HG03025 (cell line): Measurements from ENCODE around the gene GNG11.
"Not testable (repeated sequence)": the region's sequence is repeated elsewhere in the genome, so short reads cannot be mapped to it uniquely, and the experiment has no call there.

Experiments used
- ATAC-seq: cut with Tn5 transposase; IDR thresholded peaks from one replicate; pipeline ENCODE4 v1.9.1; 2021; ENCODE audit warnings: mild to moderate bottlenecking, moderate library complexity; ENCODE audit not compliant: unreplicated experiment, low FRiP score

GNG11 gene

GRCh38 chr7:93910076-93910994 is 11.2 kb upstream of the GNG11 start:
- ATAC-seq = no peak

- not testable (repeated sequence) for ATAC-seq
These were observed 10.3 kb upstream of the GNG11 start for GRCh38 chr7:93911242-93911641.

GRCh38 chr7:93911661-93912060 is 9.9 kb upstream of the GNG11 start:
- not testable (repeated sequence) for ATAC-seq

GRCh38 chr7:93913197-93913596 is 8.3 kb upstream of the GNG11 start:
- no peak for ATAC-seq

- ATAC-seq = no peak
These were observed 6.9 kb upstream of the GNG11 start for GRCh38 chr7:93914581-93915066.

GRCh38 chr7:93915206-93915842 is 6.2 kb upstream of the GNG11 start:
- ATAC-seq = not testable (repeated sequence)

GRCh38 chr7:93915888-93916287 is 5.6 kb upstream of the GNG11 start:
- not testable (repeated sequence) for ATAC-seq

GRCh38 chr7:93916315-93916714 is 5.2 kb upstream of the GNG11 start:
- not testable (repeated sequence) for ATAC-seq

- no peak for ATAC-seq
These were observed 896 bp upstream of the GNG11 start for GRCh38 chr7:93920496-93921182.

- ATAC-seq = no peak
These were observed 349 bp upstream of the GNG11 start for GRCh38 chr7:93921186-93921585.

GRCh38 chr7:93923296-93923695 is 1.8 kb downstream of the GNG11 start:
- no peak for ATAC-seq

GRCh38 chr7:93923942-93924341 is 2.4 kb downstream of the GNG11 start:
- no peak for ATAC-seq

- no peak for ATAC-seq
These were observed 5.3 kb downstream of the GNG11 start for GRCh38 chr7:93926800-93927199.

- ATAC-seq = no peak
These were observed 6.0 kb downstream of the GNG11 start for GRCh38 chr7:93927585-93927984.

- ATAC-seq = no peak
These were observed 10.1 kb downstream of the GNG11 start for GRCh38 chr7:93931655-93932054.

- ATAC-seq = no peak
These were observed 11.6 kb downstream of the GNG11 start for GRCh38 chr7:93933156-93933555.

GRCh38 chr7:93935102-93935501 is 13.6 kb downstream of the GNG11 start:
- ATAC-seq = no peak

- ATAC-seq = no peak
These were observed 16.3 kb downstream of the GNG11 start for GRCh38 chr7:93937818-93938217.

- ATAC-seq = no peak
These were observed 16.8 kb downstream of the GNG11 start for GRCh38 chr7:93938293-93938692.

GRCh38 chr7:93941945-93942344 is 20.4 kb downstream of the GNG11 start:
- ATAC-seq = no peak
